Raji (cell line): ENCODE results near the gene KCTD4.

Source experiments
- POLR2A ChIP-seq: IDR thresholded peaks from 2 replicates; pipeline ENCODE4 v1.6.1; 2011; ENCODE audit warnings: low read depth, low read length, control low read depth; ENCODE audit not compliant: insufficient read depth

KCTD4 gene

DNA sequence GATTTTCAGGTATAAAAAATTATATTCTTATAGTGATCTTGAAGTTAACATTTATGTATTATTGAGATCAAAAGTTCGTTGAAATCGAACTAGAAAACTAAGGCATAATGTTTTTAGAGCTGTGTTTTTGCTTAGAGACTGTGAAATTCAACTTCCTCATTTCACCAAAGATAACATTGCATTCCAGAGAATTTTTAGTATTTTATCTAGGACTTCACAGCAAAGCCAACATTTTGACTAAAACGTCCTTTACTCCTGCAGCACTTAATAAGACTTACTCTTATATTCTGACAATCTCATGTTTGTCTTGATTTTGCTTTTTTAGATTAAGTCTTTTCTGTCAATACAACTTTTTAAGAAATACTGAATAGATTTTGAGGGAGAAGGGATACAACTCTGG is 4.7 kb downstream of the KCTD4 start:
- no peak for TF ChIP-seq POLR2A

DNA sequence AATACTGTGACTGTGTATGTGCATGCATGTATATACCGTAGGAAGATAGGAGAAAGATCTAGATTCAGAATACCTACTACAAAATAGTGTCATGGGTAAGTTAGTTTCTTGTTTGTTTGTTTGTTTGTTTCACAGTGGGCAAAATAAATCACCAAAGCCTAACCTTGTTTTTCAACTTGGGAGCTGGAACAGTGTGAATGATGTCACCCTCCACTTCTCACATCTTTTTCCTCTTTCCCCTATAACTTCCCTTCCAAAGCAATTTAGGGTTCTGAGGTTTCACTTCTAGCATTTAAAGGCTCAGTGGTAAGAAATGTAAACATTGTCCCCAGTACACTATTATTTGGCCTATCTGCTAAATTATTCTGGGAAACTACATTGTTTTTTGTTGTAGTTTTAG is 5.4 kb downstream of the KCTD4 start:
- TF ChIP-seq POLR2A: no peak

DNA sequence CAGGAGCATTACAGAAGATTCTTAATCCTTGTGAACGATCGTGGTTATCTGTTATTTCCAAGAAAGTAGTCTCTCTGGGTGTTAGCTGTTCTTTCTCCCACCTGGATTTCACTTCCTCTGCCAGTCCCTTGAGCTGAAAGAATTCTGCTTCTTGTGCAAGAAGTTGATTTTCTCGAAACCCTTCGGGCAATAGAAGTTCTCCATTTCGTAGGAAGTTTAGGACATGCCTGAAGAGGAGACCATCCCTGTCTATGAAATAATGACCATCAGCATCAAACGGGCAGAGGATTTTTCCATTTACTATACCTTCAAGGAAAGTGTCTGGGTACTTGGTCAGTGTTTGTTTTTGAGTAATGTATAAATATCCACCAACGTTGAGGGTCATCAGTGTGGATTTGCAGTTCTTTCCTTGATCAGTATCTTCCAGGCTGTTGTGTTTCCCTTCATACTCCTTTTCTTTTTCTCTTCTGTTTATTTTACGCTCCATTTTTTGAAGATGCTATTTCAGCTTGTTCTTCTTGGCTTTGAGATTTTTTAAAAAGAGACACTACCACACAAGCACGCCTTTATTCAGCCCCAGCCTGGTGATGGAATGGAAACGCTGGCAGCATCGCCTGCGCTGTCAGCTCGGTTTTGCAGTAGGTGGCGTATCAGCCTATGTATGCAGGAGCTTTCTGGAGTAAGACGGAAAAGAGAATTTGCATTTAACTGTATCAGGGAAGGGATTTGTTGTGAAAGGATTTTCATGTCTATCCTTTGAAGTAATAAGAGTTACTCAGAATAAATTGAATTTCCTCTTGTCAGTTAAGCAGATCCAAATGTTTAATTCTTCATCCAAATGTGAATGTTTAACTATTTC is 6.5 kb downstream of the KCTD4 start:
- no peak for TF ChIP-seq POLR2A

DNA sequence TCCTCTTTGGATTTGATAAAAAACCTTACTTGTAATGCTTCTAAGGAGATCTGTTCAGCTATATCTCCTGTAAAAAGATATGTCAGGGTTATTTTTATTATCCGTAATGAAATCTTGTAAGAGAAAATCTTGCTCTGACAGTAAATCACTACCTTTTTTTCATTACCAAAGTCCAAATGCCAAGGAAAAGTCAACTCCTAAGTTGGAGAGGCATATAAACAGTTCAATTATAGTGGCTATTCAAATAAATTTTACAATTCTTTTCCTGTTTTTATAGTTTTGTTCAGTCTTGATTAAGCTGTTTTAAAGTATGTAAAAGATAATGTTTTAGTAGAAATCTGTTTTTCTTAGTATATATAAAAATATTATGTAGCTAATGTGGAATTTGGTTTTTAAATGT is 9.0 kb downstream of the KCTD4 start:
- no peak for TF ChIP-seq POLR2A

DNA sequence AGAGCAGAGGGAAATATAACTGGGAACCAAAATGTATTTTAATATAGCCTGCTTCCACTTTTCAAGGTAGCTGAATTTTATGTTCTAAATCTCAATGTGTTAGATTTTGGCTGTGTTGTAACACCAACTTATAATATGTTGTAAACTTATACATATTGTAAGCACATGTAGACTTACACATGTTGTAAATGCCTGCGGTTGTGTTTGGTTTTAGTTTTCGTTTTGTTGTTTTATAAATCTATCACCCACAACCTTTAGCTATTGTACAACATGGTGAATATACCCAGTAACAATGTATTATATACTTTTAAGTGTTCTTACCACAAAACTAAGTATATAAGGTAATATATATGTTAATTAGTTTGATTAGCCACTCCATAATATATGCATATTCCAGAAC is 15.6 kb downstream of the KCTD4 start:
- TF ChIP-seq POLR2A: no peak

DNA sequence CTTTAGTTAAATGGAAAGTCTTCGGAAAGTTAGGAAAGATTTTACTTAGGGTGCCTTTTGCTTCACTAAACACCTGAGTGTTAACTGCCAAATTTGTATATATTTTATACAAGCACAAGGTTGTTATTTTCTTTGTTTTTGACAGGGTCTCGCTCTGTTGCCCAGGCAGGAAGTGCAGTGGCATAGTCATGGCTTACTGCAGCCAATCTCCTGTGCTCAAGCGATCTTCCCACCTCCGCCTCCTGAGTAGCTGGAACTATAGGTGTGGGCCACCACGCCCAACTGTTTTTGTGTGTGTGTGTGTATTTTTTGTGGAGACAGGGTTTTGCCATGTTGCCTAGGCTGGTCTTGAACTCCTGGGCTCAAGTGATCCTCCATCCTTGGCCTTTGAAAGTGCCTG is 16.2 kb downstream of the KCTD4 start:
- no peak for TF ChIP-seq POLR2A

DNA sequence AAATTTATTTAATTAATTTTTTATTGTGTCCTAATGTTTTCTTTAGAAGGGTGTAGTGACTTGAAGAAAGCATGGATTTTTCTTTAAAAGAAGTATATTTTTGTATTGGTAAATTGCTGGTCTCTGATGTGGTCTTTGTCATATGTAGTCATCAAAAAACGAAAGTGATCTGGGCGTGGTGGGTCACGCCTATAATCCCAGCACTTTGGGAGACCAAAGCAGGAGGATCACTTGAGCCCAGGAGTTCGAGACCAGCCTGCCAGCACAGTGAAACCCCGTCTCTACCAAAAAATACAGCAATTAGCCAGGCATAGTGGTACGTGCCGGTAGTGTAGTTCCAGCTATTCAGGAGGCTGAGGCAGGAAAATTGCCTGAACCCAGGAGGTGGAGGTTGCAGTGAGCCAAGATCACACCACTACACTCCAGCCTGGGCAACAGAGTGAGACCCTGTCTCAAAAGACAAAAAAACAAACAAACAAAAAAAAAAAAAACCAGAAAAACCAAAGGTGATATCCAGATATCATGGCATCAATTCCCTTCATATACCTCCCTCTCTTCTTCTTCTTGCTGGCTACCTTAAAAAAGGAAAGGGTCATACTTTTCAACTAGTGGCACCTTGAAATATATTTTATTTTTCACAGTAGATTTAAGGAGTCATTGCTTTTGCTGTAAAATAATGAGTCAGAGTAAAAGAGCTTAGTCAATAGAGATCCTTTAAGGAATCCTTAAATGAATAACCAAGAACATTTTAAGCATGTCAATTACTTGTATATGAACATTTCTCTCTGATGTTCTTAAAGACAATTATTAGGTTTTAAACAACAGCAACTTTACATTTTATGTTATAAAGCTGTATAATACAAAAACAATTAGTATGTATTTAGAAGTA is 19.9 kb downstream of the KCTD4 start:
- no peak for TF ChIP-seq POLR2A

DNA sequence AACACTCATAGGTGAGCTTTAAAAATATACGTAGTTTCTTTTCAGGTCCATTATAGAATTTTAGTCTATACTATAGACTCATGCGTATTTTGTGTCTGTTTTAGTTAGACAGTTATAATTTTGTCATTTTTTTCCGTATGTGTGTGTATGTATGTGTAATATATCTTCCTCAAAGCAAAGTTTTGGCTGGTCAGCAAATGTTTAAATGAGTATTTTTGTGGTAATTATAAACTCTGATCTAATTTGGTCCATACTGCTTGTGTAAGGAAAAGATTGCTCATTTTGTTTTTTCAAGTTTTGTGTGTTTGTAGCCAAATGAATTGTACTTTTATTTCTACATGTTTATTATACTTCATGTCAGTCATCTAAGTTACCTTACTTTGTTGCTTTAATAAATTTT is 20.5 kb downstream of the KCTD4 start:
- no peak for TF ChIP-seq POLR2A

DNA sequence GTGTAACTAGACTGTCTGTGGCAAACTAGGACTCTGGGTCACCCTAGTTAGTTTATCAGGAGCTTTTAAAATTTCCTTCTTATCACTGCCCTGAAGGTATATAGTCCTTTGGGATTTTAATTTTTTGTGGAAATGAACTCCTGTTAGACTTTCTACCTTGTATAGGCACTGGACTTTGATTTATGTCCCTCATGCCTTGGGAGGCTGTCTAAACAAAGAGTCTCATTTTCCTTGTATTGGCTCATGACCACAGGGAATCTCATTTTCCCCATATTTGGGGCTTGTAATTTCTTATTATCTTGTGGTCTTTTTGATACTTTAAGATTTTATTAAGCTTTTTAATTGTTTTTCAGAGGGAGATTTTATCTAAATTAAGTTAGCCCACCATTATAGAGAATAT is 21.4 kb downstream of the KCTD4 start:
- no peak for TF ChIP-seq POLR2A

DNA sequence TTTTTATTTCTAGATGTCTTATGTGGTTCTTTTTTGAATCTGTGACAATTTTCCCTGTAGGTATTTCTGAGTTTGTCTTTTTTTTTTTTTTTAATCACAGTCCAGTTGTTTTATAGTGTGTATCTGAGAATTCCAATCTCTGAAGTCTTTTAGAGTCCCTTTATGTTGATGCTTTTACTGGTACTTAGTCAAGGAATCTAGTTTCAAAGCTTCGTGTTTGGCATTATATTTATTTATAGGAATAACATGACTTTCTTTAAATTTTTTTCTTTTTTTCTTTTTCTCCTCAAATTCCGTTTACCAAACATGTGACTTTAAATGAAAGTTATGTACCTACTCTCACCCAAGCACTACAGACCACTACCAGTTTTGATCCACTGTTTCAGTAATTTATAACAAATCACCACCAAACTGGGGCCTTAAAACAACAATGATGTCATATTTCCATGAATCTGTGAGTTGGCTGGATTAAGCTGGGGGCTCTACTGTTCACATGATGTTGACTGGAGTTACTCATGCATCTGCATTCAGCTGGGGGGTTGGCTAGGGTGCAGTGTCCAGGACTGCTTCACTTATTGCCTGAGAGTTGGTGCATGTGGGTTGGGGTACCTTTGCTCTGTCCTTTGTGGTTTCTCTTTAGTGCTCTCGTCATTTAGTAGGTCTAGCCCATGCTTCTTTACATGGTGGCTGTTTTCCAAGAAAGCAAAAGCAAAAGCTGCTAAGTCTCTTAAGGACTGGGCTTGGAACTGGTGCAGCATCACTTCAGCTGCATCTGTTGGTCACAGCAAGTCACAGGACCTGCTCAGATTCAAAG is 22.3 kb downstream of the KCTD4 start:
- TF ChIP-seq POLR2A: no peak

DNA sequence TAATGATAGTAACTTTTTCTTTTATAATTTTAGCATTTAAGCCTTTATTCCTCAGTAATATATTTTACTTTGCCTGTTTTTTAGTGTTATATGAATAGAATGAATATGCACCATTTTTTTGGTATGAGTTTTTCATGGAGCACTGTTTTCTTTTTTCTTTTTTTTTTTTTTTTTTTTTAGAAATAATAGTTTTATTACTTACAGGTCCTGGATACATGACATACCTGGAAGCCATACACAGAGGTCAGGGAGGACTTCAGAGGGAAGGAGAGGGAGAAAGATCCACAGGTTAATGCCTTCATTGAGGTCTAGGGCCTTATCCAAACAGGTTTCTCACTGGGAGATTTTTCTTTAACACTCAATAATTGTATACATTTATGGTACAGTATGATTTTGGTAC is 26.4 kb downstream of the KCTD4 start:
- no peak for TF ChIP-seq POLR2A

DNA sequence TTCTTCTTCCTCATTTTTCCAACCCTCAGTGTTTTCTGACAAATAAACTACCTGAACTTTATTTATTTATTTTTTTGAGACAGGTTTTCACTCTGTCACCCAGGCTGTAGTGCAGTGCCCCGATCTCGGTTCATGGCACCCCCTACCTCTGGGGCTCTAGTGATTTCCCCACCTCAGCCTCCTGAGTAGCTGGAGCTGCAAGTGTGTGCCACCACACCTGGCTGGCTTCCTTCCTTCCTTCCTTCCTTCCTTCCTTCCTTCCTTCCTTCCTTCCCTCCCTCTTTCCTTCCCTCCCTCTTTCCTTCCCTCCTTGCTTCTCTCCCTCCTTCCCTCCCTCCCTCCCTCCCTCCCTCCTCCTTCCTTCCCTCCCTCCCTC is 32.3 kb downstream of the KCTD4 start:
- no peak for TF ChIP-seq POLR2A

DNA sequence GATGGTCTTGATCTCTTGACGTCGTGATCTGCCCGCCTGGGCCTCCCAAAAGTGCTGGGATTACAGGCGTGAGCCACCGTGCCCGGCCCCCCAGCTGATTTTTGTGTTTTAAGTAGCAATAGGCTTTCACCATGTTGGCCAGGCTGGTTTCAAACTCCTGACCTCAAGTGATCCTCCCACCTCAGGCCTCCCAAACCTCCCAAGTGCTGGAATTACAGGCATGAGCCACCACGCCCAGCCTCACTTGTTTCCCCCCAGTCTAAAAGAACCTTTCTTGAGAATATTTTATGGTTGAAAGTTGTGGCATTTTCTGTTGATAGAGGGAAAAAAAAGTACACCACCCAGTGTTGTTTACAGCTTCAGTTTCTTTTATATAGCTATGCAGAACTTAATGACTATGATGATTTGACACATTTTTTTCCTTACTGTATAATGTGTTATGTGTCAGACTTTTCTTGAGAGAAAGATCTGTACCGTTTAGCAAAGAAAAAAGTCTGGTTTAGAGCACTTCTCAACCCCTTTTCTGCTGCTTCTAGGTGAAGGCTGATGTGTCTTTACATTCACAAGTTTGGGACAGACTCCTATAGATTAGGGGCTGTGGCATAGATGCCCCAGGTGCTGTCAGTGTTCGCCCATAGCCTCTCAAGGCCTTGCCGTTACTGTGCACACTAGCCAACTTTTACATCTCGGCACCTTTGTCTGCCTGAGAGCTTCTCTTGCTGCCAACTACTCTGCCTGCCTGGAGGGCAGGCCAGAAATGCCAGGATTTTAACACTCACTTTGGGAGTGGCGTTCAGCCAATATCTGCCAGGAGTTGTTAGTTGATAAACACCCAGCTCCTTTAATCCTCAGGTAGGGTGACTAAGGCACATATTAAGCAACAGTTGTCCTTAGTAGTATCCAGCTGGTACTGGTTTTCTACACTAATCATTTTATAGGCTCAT is 33.0 kb downstream of the KCTD4 start:
- TF ChIP-seq POLR2A: no peak

DNA sequence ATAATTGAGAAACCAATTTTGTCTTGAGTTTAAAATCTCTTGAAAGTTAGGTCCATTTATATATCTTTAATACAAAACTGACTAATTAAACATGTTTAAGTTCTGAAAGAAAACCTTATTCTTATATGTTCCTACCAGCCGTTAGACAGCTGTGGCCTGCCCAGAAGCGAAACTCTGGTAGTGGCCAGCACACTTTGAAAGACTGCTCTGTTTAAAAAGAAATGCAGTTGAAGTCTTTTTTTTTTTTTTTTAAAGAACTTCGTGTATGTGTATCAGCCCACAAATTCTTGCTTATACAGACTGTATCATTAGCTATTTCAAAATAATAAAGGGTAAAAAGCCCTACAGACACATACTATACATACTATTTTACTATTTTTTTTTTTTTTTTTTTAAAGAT is 34.0 kb downstream of the KCTD4 start:
- TF ChIP-seq POLR2A: no peak
